Measurements from ENCODE around the gene MCEE. TPM values are rescaled to one million over a fixed set of nuclear protein-coding genes. Genes with fewer than 3 reads are reported as not detected.
"Not testable (repeated sequence)": the region's sequence is repeated elsewhere in the genome, so short reads cannot be mapped to it uniquely, and the experiment has no call there.

The MCEE gene
- total and polyA plus RNA-seq, 5 experiments from 2014 or later, result 19.0 to 25.1 (median 21.2) TPM

DNA sequence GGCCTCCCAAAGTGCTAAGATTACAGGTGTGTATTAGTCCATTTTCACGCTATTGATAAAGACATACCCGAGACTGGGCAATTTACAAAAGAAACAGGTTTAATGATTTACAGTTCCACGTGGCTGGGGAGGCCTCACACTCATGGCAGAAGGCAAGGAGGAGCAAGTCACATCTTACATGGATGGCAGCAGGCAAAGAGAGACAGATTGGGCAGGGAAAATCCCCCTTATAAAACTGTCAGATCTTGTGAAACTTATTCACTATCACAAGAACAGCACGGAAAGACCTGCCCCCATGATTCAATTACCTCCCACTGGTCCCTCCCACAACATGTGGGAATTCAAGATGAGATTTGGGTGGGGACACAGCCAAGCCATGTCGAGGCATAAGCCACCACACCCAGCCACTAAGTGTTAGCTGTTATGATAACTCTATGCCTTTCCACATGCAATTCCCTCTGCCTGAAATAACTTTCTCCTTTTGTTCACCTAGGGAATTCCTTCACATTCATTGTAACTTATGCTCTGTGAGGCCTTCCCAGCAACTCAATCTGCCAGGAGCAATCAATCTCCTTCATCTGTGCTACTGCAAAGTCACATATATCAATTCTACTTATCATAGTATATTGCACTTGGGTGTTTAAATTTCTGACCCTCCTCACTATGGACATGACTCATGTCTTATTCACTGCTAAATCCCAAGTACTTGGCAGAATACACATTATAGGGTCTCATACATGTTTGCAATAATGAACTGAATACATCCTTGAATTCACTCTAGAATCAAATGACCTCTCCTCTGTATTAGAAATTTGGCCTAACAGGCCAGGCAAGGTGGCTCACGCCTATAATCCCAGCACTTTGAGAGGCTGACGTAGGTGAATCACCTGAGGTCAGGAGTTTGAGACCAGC, 7.4 kb downstream of the MCEE start:
- peaks cover 0 to 2% (median 0%) of the 10 kb centered on the region in 9 donors for H3K9me3 Mint-ChIP-seq
- POLR2A ChIA-PET, result no interaction called here
- no peaks in the 10 kb centered on the region for H3K27me3 Mint-ChIP-seq
- H3K4me1 Mint-ChIP-seq, result peaks cover 0 to 18% (median 7%) of the 10 kb centered on the region in 4 donors
- no peak overlapping the region for H3K27ac Mint-ChIP-seq
- H3K36me3 Mint-ChIP-seq, result peaks cover 0 to 46% (median 8%) of the 10 kb centered on the region in 3 donors
- no peak for ATAC-seq
- no peak overlapping the region for H3K4me3 Mint-ChIP-seq
- no peak for DNase-seq

GRCh38 chr2:71121479-71121878, 8.6 kb downstream of the MCEE start:
- peaks cover 0 to 51% (median 8%) of the 10 kb centered on the region in 3 donors for H3K36me3 Mint-ChIP-seq
- no peak for DNase-seq
- no peak overlapping the region for H3K4me3 Mint-ChIP-seq
- no peak for ATAC-seq
- no peak overlapping the region for H3K27ac Mint-ChIP-seq
- POLR2A ChIA-PET, result interaction anchor here (2.1 kb wide), 1 partner anchor 9 kb away, joined by 8 read pairs; the partner anchor contains the start of genes MCEE and MPHOSPH10
- no peaks in the 10 kb centered on the region for H3K27me3 Mint-ChIP-seq
- H3K9me3 Mint-ChIP-seq, result peaks cover 0 to 2% (median 0%) of the 10 kb centered on the region in 9 donors
- H3K4me1 Mint-ChIP-seq, result peaks cover 0 to 14% (median 4%) of the 10 kb centered on the region in 4 donors

DNA sequence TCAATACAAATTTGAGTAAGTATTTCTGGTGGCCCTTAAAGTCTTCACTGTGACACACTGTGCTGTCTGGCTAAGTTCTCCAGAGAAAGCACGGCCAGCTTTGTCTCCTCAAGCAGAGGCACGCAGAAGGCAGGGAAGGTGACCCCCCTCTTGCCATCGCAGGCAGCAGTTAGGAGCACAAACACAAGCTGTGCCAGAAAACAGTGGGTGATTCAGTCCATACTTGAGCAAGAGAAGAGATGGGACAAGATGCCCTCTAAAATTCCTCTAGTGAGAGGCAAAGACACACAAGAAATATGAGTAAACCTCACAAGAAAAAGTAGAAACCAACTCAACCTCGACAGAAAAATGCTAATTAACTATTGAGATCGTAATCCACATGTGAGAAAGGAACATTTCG, 9.8 kb downstream of the MCEE start:
- DNase-seq, result no peak
- Mint-ChIP-seq H3K9me3 (peaks cover 0 to 2% (median 0%) of the 10 kb centered on the region in 9 donors), H3K4me3 (no peak overlapping the region), H3K27ac (peak overlapping the region in 1 of 10 donors; percentile 20), H3K27me3 (no peaks in the 10 kb centered on the region), H3K36me3 (peaks cover 0 to 56% (median 9%) of the 10 kb centered on the region in 3 donors), H3K4me1 (peaks cover 0 to 10% (median 3%) of the 10 kb centered on the region in 4 donors)
- POLR2A ChIA-PET, result interaction anchor here (2.1 kb wide), 1 partner anchor 10 kb away, joined by 8 read pairs; the partner anchor contains the start of genes MCEE and MPHOSPH10
- no peak for ATAC-seq

DNA sequence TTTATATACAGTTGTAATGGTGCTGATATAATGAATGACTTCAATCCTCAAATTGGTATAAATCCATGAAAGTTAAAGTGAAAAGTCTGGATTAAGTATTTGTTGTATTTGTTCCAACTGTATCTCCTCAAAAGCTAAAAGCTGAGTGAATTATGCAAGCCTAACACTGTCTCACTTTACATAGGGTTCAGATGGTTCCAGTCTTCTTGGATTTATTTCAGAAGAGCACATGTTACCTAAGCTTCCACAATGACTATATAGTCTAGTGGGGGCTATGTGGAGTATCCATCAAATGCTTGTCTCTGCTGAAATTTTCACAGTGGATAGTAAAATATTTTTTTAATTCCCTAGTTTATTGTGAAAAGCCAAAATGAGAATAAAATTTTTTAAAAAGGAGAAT, 13.0 kb downstream of the MCEE start:
- no peak for DNase-seq
- no peaks in the 10 kb centered on the region for H3K9me3 Mint-ChIP-seq

DNA sequence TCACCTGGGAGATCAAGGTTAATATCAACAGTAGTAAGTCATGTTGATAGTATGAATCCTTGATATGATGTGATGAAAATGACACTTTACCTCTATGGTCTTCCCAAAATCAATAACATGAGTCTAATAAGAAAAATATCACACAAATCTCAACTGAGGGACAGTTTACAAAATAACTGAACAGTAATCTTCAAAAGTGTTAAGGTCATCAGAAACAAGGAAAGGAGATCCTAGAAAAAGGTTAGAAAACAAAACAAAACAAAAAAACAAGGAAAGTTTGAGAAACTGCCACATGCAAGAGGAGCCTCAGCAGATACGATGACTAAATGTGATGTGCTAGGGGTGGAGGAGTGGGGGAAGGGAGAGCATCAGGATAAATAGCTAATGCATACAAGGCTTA, 16.2 kb downstream of the MCEE start:
- ATAC-seq (no peak), DNase-seq (no peak)
- Mint-ChIP-seq H3K4me3 (no peak overlapping the region), H3K4me1 (peaks cover 0 to 3% (median 1%) of the 10 kb centered on the region in 4 donors), H3K27ac (peak overlapping the region in 1 of 10 donors; percentile 3), H3K27me3 (no peaks in the 10 kb centered on the region), H3K9me3 (no peaks in the 10 kb centered on the region), H3K36me3 (peaks cover 0 to 61% (median 11%) of the 10 kb centered on the region in 3 donors)
- POLR2A ChIA-PET, result no interaction called here

More for the DNA sequence above, 13.0 kb downstream of the MCEE start:
- POLR2A ChIA-PET, result interaction anchor here (0.6 kb wide), 1 partner anchor 51 kb away, joined by 3 read pairs; no protein-coding TSS in a partner anchor
- Mint-ChIP-seq H3K36me3 (peaks cover 0 to 62% (median 11%) of the 10 kb centered on the region in 3 donors), H3K27me3 (no peaks in the 10 kb centered on the region), H3K4me1 (peaks cover 0 to 8% (median 1%) of the 10 kb centered on the region in 4 donors), H3K27ac (no peak overlapping the region), H3K4me3 (no peak overlapping the region)
- ATAC-seq, result no peak

DNA sequence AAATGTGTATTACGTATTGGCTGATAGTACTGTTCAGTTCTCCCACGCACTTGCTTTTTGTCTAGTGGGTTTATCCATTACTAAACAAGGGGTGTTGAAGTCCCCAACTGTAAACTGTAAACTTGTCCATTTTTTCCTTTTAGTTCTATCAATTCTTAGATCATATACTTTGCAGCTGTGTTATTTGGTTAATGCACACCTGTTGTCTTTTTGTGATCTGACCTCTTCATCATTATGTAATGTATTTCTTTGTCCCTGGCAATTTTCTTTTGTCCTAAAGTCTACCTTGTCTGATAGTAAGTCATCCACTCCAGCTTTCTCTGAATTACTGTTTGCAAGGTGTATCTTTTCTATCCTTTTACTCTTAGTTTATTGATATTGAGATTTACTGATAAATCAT, 21.9 kb downstream of the MCEE start:
- Mint-ChIP-seq H3K27ac (peak overlapping the region in 2 of 10 donors; percentile 44 to 71), H3K27me3 (no peaks in the 10 kb centered on the region), H3K4me1 (no peaks in the 10 kb centered on the region), H3K36me3 (peaks cover 0 to 26% (median 2%) of the 10 kb centered on the region in 3 donors), H3K9me3 (peaks cover 0 to 4% (median 0%) of the 10 kb centered on the region in 9 donors), H3K4me3 (no peak overlapping the region)
- ATAC-seq (no peak), DNase-seq (no peak)
- POLR2A ChIA-PET, result no interaction called here

DNA sequence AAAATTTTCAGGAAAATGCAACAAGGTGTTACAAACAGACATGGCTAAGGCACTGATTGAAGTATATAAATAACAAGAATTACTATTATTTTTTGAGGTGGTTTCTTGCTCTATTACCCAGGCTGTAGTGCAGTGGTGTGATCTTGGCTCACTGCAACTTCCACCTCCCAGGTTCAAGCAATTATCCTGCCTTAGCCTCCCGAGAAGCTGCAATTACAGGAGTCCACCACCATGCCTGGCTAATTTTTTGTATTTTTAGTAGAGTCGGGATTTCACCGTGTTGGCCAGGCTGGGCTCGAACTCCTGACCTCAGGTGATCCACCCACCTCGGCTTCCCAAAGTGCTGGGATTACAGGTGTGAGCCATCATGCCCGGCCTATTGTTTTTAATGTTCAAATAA, 23.6 kb downstream of the MCEE start:
- not testable (repeated sequence) for H3K4me1 Mint-ChIP-seq, ATAC-seq, H3K27me3 Mint-ChIP-seq, DNase-seq, H3K4me3 Mint-ChIP-seq, H3K9me3 Mint-ChIP-seq
- Mint-ChIP-seq H3K36me3 (peaks cover 0 to 17% (median 0%) of the 10 kb centered on the region in 3 donors), H3K27ac (peak overlapping the region in 1 of 10 donors; percentile 4)
- POLR2A ChIA-PET, result interaction anchor here (0.5 kb wide), 1 partner anchor 311 kb away, joined by 4 read pairs; no protein-coding TSS in a partner anchor

DNA sequence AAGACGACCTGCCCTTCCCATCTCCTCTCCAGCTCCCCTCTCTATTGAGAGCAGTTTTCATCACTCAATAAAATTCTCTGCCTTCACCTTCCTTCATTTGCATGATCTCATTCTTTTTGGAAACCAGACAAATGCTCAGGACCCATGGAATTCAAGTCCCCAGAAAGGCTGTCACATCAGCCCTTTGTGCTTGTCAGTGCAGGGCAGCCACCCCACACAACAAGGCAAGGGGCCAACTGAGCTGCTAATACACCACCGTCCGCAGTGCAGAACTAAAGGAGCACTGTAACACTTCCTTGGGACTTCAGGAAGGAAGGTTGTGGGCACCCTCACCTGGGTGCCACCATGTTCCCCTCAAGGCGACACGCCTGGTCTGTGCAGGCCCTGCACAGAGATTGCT, 26.2 kb downstream of the MCEE start:
- H3K27me3 Mint-ChIP-seq, result peaks cover 0 to 3% (median 1%) of the 10 kb centered on the region in 5 donors
- peaks cover 0 to 5% (median 2%) of the 10 kb centered on the region in 4 donors for H3K4me1 Mint-ChIP-seq
- ATAC-seq (no peak), DNase-seq (no peak)
- H3K36me3 Mint-ChIP-seq, result no peaks in the 10 kb centered on the region
- H3K4me3 Mint-ChIP-seq, result no peak overlapping the region
- POLR2A ChIA-PET, result no interaction called here
- H3K27ac Mint-ChIP-seq, result peak overlapping the region in 1 of 10 donors; percentile 9
- peaks cover 0 to 4% (median 0%) of the 10 kb centered on the region in 9 donors for H3K9me3 Mint-ChIP-seq

- Mint-ChIP-seq H3K27ac (peak overlapping the region in 1 of 10 donors; percentile 44), H3K36me3 (no peaks in the 10 kb centered on the region), H3K4me1 (peaks cover 0 to 5% (median 2%) of the 10 kb centered on the region in 4 donors), H3K27me3 (peaks cover 0 to 4% (median 1%) of the 10 kb centered on the region in 5 donors), H3K9me3 (peaks cover 0 to 4% (median 0%) of the 10 kb centered on the region in 9 donors), H3K4me3 (no peak overlapping the region)
- no peak for ATAC-seq
- no peak for DNase-seq
- POLR2A ChIA-PET, result no interaction called here
These were observed 26.9 kb downstream of the MCEE start for GRCh38 chr2:71102981-71103681.

- H3K4me1 Mint-ChIP-seq, result peaks cover 0 to 5% (median 2%) of the 10 kb centered on the region in 4 donors
- H3K27ac Mint-ChIP-seq, result no peak overlapping the region
- POLR2A ChIA-PET, result interaction anchor here (1.0 to 2.0 kb wide), 2 partner anchors 18 to 34 kb away, joined by 3 to 12 read pairs; partner anchors contain the start of gene NAGK
- peaks cover 0 to 4% (median 1%) of the 10 kb centered on the region in 5 donors for H3K27me3 Mint-ChIP-seq
- ATAC-seq, result no peak
- H3K36me3 Mint-ChIP-seq, result no peaks in the 10 kb centered on the region
- peaks cover 0 to 4% (median 0%) of the 10 kb centered on the region in 9 donors for H3K9me3 Mint-ChIP-seq
- no peak overlapping the region for H3K4me3 Mint-ChIP-seq
- DNase-seq, result no peak
These were observed 28.4 kb downstream of the MCEE start for GRCh38 chr2:71101656-71102055.

DNA sequence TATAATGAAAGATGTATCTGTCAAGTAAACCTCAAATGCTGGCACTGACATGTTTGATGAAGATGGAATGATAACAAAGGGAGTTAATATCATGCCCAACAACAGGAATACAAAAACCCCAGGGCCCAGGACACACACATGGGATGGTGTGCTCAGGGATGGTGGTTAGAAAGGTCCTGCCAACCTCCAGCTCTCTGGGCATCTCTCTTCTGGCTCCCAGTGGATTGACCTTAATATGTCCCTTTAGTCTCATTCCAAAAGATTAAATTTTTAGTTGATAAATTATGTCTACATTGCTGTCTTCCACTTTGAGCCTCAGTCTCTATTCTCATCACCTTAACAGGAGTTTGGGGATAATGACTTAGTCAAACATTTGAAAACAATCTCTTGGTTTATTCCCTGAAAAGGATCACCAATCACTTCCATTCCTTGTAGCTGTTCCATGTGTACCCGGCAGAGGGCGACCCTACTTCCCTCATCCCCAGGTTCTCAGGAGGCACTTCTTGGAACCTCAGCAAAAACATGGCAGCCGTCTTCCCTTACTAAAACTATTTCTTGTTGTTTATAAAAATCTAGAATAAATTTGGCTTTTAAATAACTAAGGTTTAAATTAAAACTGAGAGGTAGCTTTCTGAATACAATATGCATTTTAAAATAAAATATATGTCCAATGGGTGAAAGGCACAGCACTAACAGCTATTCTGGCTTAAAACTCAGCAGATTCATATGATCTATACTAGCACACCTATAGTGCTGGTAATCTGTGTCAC, 29.6 kb downstream of the MCEE start:
- H3K4me3 Mint-ChIP-seq, result no peak overlapping the region
- POLR2A ChIA-PET, result interaction anchor here (0.7 to 2.0 kb wide), 3 partner anchors 19 to 32 kb away, joined by 3 to 12 read pairs (median 3); partner anchors contain the start of gene NAGK
- ATAC-seq, result peak; percentile 46 to 61
- no peak overlapping the region for H3K27ac Mint-ChIP-seq
- peaks cover 0 to 2% (median 0%) of the 10 kb centered on the region in 9 donors for H3K9me3 Mint-ChIP-seq
- H3K4me1 Mint-ChIP-seq, result peaks cover 0 to 5% (median 2%) of the 10 kb centered on the region in 4 donors
- peak in 8 of 10 donors; percentile 3 to 36 (median 29) for DNase-seq
- no peaks in the 10 kb centered on the region for H3K36me3 Mint-ChIP-seq
- H3K27me3 Mint-ChIP-seq, result peaks cover 0 to 4% (median 1%) of the 10 kb centered on the region in 5 donors
